ENCODE data around the gene ILDR2.

ILDR2 gene, protein sequence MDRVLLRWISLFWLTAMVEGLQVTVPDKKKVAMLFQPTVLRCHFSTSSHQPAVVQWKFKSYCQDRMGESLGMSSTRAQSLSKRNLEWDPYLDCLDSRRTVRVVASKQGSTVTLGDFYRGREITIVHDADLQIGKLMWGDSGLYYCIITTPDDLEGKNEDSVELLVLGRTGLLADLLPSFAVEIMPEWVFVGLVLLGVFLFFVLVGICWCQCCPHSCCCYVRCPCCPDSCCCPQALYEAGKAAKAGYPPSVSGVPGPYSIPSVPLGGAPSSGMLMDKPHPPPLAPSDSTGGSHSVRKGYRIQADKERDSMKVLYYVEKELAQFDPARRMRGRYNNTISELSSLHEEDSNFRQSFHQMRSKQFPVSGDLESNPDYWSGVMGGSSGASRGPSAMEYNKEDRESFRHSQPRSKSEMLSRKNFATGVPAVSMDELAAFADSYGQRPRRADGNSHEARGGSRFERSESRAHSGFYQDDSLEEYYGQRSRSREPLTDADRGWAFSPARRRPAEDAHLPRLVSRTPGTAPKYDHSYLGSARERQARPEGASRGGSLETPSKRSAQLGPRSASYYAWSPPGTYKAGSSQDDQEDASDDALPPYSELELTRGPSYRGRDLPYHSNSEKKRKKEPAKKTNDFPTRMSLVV

DNA sequence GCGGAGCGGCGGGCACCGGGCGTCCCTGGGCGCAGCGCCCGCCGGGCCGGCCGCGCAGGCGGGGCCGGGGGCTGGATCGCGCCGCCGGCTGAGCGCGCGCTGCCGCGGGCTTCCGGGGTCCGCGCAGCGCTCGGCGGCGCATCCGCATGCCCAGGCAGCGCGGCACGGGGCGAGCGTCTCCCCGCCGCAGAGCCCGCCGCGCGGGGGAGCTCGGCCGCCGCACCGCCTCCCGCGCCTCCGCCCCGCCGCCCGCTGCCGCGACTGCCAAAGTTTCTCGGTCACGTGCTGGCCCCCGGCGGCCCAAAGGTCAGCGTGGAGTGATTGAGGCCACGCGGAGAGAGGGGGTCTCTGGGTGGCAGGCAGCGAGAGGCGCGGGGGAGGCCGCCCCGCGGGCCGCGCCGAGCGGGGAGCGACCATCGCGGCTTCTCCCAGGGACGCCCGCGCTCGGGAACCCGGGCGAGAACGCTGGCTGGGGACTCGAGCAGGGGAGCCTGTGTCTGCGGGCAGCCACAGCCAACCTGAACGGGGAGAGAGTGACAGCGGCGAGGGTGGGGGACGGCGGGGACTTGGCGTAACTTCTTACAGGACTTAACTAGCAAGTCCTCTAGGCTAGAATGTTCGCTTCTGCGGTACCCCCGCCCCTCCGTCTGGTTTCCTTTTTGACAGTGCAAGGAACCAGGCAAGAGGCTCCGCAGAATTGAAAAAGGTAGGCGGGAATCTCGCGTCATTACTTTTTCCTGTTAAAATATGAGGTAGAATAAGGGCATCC, at the start of gene ILDR2:
Gene ILDR2 (minus strand): TSS at position 180 of the 769 bp plus-strand sequence. CDS start 272 bp downstream, outside the sequence.
- DNase-seq, result peak; percentile 59 to 81

DNA sequence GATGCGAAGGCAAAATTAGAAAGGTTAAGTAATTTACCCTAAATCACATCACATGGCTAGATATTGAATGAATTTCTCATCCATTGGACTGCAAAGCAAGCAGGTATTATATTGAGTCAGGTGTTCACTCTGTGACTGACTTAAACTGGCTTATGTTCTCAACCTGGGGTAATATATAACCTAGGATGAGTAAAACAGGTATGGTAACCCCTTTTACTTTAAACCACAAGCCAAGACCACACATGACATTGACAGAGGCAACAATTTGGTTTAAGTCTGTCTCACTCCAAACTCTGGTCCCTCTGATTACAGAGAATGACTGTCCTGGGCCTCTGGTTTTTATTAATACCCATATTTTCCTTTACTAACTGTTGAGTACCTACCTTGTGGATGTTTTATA, 47.0 kb upstream of the ILDR2 start:
- DNase-seq, result no peak

DNA sequence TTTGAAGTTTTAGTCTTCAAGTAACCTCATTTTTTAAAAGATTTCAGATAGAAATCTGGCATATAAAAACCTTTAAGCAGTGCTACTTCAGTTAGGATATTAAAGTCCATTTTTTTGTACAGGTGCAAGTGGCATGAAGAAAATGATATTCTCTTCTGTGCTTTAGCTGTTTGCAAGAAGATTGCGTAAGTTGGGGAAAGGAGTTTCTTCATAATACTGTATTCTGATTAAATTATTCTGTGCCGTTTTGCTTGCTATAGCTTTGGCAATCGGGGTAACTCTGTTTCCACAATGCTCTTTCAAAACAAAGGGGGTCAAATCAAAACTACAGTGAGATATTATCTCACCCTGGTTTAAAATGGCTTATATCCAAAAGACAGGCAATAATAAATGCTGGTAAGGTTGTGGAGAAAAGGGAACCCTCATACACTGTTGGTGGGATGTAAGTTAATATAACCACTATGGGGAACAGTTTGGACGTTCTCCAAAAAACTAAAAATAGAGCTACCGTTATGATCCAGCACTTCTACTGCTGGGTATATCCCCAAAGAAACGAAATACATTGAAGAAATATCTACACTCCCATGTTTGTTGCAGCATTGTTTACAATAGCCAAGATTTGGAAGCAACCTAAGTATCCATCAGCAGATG, 40.9 kb upstream of the ILDR2 start:
- no peak for DNase-seq

DNA sequence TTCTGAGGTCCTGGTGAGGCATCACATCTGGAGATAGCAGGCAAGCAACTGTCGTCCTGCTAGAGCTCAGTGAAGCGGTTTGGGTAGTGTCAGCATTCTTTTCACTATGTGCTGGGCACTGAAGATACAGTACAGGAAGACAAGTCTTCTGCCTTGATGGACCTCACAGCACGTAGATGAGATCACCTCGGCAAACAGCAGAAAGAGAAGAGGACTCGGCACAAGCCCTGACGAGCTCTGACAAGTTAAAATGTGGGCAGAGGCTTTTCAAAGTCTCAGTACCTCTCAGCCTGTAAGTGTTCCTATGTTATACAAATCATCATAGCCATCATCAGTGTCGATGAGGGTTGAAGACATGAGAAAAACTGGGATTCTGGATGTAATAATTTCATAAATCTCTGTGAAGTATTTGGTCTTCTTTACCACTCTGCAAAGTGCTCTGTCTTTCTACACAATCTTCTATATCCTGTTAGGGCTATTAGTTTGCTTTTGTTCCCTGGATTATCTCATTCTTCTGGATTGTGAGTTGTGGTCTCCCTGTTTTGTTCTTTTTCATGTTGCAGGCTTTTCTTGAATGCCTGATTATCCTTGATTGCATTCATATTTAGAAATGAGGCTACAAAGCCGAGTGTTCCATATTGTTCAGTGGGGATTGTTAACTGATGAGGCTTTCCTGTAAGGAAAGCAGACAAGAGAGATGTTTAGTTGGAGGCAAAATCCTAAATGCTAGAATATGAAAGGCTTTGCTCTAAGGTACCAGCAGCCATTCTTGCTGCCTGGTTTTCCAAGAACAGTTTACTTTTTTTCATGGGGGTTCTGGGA, 38.0 kb upstream of the ILDR2 start:
- DNase-seq, result no peak

DNA sequence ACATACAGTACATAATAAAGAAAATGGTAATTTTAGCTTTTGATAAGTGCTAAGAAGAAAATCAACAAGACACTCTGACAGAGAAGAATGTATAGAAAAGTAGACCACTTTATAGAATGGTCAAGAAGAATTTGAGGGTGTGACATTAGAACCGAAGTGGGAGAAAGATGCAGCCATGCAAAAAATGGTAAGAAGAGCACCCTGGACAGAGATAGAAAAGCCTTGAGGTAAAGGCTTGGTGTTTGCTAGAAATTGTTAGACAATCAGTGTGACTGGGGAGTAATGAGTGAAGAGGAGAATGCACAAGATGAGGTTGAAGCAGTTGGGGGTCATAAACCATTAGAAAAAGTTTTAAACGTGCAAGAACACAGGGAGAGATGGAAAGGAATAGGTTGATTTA, 37.2 kb upstream of the ILDR2 start:
- DNase-seq, result no peak

DNA sequence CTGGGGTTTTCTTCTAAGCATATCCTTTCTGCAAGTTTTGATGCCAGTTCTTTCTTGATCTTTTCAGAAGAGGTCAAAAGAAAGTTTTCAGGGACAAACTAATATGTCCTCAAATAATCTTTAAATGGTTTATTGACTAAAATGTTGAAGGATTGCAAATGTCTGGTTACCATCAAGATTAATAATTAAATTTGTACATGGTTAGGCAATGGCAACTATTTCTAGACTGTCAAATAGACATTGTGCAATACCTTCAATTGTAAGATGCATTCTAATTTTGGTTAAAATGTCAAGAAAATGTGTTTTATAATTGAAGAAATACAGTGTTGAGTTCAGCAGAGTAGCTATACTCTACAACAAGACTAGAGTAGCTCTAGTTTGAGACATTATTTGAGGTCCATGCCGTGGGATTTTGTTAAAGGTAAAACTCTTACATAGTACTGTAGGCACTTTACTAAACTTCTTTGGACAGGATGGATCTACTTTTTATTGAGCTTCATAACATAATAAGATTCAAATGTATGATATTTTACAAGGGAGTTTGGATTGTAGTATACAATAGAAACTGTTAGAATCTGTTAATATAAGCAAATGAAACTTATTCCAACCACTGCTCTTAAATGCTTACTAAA, 36.3 kb upstream of the ILDR2 start:
- no peak for DNase-seq

DNA sequence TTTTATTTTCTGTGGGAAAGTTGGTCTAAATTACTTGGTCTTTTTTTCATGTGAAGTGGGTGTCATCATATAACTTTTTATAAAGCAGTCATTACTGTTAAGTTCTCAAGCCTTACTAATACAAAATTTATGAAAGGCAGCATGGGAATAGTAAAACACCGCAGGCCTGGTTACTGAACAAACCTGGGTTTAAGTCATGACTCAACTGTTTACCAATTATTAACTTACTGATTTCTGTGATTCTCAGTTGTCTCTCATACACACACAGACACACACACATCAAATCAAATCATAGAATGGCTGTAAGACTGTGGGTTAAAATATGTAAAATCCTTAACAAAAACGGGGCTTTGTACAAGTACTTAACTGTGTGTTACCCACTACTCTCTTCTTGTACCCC, 28.4 kb upstream of the ILDR2 start:
- DNase-seq, result no peak

DNA sequence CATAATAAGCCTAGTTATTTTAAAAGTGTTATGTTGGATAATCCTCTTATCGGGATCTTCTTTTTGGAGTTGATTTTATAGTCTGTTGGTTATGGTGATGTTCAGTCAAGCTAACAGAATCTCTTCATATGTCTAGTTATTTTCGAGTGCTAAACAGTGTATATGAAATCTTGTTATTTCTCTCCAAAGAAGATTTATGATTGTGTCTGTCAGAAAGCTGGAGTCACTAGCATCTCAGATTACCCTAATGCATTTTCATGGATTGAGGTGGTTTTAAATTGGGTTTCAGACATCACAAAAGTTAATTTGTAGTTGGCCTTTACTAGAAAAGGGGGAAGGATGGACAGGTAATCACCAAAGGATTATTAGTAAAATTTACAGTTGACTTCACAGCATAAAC, 27.0 kb upstream of the ILDR2 start:
- no peak for DNase-seq

DNA sequence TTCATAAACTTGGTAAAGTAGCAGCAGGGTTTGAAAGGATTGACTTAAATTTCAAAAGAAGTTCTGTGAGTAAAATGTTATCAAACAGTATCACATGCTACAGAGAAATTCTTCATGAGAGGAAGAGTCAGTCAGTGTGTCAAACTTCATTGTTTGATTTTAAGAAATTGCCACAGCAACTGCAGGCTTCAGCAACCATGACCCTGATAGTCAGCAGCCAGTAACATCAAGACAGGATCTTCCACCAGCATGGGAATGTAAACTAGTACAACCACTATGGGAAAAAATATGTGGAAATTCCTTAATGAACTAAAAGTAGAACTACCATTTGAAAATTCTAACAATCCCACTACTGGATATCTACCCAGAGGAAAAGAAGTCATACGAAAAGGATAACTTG, 25.2 kb upstream of the ILDR2 start:
- DNase-seq, result no peak

DNA sequence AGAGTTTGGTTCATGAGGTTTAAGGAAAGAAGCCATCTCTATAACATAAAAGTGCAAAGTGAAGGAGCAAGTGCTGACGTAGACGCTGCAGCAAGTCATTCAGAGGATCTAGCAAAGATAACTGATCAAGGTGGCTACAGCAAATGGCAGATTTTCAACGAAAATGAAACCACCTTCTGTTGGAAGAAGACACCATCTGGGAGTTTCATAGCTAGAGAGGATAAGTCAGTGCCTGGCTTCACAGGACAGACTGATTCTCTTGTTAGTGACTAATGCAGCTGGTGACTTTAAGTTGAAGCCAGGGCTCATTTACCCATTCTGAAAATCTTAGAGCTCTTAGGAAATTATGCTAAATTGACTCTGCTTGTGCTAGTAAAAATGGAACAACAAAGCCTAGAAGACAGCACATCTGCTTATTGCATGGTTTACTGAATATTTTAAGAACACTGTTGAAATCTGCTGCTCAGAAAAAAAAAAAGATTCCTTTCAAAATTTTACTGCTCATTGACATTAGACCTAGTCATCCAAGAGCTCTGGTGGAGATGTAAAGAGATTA, 24.2 kb upstream of the ILDR2 start:
- DNase-seq, result no peak

DNA sequence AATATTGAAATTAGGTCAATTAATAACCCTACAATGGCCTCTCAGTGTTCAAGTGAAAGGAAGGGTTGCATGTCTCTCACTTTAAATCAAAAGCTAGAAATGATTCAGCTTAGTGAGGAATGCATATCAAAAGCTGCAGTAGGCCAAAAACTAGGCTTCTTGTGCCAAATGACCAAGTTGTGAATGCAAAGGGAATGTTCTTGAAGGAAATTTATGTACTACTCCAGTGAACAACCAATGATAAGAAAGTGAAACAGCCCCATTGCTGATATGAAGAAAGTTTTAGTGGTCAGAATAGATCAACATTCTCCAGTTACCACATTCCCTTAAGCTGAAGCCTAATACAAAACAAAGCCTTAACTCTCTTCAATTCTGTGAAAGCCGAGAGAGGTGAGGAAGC, 23.7 kb upstream of the ILDR2 start:
- no peak for DNase-seq

DNA sequence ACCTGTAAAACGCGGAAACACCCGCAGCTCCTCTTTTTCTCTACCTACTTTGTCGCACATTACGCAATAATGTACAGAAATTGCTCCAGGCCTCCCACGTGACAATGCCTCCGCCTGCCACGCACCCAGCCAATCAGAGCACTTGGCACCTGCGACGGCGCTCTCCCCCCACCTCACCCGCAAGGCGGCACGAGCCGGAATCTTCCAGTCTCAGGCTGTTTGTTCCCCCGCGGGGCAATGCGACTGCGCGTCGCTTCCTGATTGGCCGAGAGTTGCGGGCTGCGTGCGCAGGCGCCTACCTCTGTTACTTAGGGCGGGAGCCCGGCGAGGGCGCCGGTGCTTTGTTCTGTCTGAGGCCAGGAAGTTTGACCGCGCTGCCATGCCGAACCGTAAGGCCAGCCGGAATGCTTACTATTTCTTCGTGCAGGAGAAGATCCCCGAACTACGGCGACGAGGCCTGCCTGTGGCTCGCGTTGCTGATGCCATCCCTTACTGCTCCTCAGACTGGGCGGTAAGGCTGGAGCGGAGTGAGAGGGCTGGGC, 13.7 kb upstream of the ILDR2 start, which contains the start of gene MAEL:
Gene MAEL (plus strand): TSS at position 307 of the 542 bp plus-strand sequence. CDS start 73 bp downstream, at position 380.
- DNase-seq, result no peak

DNA sequence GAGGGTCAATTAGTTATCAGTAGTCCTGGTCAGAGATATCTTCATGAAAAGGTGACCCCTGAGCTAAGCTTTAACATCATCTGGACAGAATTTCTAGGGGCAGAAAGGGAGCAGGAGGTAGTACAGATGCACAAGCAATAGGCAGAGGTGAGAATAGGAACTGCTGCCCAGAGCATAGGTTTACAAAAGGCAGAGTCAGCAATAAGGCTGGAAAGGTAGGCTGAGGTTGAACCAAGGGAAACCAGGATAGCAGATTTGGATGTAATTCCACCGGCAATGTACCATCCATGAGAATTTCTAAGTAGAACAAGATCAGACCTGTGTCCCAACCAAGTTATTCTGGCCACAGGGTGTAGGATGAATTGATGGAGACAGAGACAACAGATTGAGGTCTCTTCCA, 6.2 kb upstream of the ILDR2 start:
- no peak for DNase-seq

DNA sequence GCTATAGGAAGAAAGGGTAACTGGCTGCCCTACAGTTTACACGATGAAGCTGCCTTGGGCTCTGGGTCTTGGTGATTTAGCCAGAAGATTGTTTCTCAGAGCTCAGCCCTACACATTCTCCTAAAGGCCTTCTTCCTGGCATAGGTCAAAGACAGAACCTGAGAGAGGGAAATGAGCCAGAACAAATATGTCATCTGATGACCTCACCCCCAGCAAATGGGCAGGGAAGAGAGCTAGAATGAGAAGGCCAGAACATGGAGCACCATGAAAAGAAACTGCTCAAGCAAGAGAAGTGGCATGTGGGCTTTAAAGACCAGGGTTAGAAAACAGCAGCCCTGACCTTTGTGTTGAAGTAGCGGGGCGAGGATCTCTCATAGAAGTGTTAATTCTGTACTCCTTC, 5.5 kb upstream of the ILDR2 start:
- DNase-seq, result no peak

DNA sequence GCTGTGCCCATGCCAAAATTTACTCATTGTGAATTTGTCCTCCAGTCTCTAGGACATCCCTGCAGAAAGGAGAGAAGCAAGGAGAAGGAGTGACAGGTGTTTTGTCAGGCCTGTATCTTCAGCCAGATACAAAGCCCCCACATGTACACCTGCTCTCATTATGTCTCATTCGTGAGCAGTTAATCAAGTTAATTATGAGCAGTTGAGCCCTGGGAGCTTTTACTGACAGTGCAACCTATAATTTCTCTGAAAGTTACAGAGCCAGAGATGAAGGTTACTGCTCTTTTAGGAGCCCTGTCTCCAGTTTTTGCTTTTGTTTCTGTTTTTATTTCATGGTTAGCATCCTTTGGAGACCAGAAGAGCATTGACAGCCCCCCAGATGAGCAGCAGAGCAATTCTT, 5.0 kb upstream of the ILDR2 start:
- no peak for DNase-seq

DNA sequence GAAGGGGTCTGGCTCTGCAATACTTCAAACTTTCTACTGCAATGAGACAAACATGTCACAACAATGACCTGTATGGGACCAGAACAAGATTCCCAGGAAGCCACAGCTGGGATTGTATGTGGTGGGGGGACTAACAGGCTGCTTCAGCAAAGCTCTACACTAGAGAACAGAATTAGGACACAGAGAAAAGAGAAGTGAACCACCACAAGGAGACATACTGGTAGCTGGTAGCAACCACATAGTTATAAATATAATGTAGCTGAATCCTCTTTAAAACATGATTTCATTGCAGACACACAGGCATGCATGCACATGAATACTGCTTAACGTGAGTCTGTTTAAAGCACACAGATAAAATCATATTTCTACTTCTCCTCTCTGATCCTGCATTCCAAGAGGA, 3.5 kb upstream of the ILDR2 start:
- no peak for DNase-seq

DNA sequence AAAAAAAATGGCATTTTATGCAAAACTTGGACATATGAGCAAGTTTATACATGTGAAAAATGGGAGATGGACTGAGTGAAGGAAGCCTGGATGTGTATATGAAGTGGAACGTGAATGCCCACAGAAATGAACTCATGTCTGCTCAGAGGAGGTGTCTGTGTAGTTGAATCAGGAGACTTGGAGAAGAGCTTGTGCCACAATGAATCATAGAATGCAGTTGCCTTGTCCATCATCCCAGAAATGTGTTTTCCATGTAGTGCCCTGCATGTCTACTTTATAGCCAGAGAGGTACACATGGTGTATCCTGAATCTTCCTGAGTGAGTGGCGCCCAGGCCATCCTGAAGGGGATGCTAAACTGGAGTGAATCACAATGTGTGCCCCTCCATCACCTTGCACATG, 2.6 kb upstream of the ILDR2 start:
- no peak for DNase-seq

DNA sequence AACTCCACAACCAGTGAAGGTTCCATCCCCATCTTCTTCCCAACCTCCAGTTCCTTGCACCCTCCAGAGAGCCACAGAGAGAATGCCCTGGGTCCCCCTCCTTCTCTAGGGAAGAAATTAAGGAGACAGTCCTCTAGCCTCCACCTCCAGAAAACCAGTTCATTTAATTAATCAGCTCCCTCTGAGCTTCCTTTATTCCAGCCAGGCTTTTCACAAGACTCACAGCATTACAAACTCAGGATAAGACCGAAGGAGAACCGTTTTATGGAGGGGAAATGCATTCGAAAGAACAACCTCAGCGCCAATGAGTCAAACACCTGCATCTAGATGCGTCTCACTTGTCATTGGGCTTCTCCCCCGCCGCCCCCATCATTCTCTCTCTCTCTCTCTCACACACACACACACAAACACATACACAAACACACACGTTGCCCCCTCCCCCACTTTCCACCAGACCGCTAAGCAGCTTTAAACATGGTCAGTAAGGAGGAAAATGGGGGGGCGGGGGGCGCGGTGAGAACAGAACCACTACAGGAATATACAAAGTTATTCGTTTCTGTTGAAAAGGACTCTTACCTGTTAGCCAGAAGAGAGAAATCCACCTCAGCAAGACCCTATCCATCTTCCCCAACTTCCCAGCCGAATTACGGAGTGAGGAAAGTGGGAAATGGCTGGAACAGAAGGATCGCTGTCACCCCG, 544 bp downstream of the ILDR2 start:
- peak; percentile 41 to 74 for DNase-seq

DNA sequence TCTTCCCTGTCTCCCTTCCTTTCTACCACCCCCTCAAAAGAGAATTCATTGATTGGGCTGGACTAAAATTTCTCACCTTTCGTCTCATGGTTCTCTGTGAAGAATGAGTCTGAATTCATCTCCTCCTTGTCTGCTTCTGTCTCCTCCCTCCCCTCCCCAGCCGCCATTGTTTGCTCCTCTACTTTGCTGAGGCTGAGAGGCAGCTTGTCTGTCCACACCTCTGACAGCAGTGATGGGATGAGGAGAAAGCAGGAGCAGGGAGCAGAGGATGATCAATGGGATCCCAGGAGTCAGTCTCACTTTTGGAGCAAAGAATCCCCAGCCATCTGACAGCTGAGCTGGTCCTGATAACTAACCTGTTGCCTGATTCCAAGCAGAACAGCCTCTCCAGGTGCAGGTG, 2.5 kb downstream of the ILDR2 start:
- no peak for DNase-seq

DNA sequence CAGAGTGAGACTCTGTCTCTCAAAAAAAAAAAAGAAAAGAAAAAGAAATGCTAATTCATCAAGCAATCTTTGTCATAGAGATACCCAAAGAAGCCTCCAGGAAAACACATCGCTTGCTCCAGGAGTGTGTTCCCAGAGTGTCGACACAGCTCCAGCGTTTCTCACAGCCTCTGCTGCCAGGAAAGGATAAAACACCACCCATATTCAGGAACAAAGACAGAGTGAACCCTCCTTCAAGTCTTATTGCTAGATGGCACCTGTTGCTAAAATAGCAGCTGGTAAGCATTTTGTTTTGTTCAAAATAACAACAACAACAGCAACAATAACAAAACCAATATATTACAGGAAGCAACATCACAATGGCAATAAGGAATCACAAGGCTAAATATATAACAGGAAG, 3.1 kb downstream of the ILDR2 start:
- no peak for DNase-seq

DNA sequence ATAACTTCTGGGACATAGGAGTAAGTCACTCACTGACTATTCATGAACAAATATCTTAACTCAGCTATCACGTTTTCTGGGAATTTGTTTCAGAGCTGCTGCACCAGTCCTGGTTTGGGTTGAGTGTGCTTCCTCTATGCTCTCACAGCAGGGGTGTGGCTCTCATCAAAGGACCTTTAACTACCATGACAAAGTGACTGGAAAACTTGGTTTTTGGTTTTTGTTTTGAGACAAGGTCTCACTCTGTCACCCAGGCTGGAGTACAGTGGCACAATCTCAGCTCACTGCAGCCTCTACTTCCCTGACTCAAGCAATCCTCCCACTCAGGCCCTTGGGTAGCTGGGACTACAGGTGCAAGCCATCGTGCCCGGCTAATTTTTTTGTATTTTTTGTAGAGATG, 4.1 kb downstream of the ILDR2 start:
- DNase-seq, result no peak

Measured in stimulated activated CD4-positive, alpha-beta T cell treated with anti-CD3 and anti-CD28 coated beads, Interleukin-4, amount 100 ng/mL, for 4 hours (primary cell).